ENCODE results near the gene RABEP2.
"Not testable (repeated sequence)": the region's sequence is repeated elsewhere in the genome, so short reads cannot be mapped to it uniquely, and the experiment has no call there.

RABEP2 gene

GRCh38 chr16:28875134-28876018 lies 49.7 kb downstream of the RABEP2 start:
- no peaks in the 10 kb centered on the region for H3K27me3 ChIP-seq (ENCODE audit: control insufficient read depth, insufficient read depth, low read length)
- no peak overlapping the region for H3K4me3 ChIP-seq (ENCODE audit: low read depth, low read length)
- peaks cover 29% of the 10 kb centered on the region for H3K36me3 ChIP-seq (ENCODE audit: control insufficient read depth, insufficient read depth, low read length)
- peaks cover 3% of the 10 kb centered on the region for H3K4me1 ChIP-seq (ENCODE audit: control insufficient read depth, insufficient read depth, low read length)
- H3K9me3 ChIP-seq (ENCODE audit: control insufficient read depth, insufficient read depth, low read length): no peaks in the 10 kb centered on the region
- no peak overlapping the region for H3K9ac ChIP-seq (ENCODE audit: low read depth, low read length)

- H3K9ac ChIP-seq (ENCODE audit: low read depth, low read length): no peak overlapping the region
- H3K4me1 ChIP-seq (ENCODE audit: control insufficient read depth, insufficient read depth, low read length): peaks cover 3% of the 10 kb centered on the region
- no peaks in the 10 kb centered on the region for H3K9me3 ChIP-seq (ENCODE audit: control insufficient read depth, insufficient read depth, low read length)
- peaks cover 38% of the 10 kb centered on the region for H3K36me3 ChIP-seq (ENCODE audit: control insufficient read depth, insufficient read depth, low read length)
- no peaks in the 10 kb centered on the region for H3K27me3 ChIP-seq (ENCODE audit: control insufficient read depth, insufficient read depth, low read length)
- H3K4me3 ChIP-seq (ENCODE audit: low read depth, low read length): no peak overlapping the region
These were observed 50.6 kb downstream of the RABEP2 start for GRCh38 chr16:28874406-28874805.

- no peak overlapping the region for H3K9ac ChIP-seq (ENCODE audit: low read depth, low read length)
- no peaks in the 10 kb centered on the region for H3K27me3 ChIP-seq (ENCODE audit: control insufficient read depth, insufficient read depth, low read length)
- H3K4me1 ChIP-seq (ENCODE audit: control insufficient read depth, insufficient read depth, low read length): peaks cover 3% of the 10 kb centered on the region
- peaks cover 45% of the 10 kb centered on the region for H3K36me3 ChIP-seq (ENCODE audit: control insufficient read depth, insufficient read depth, low read length)
- H3K4me3 ChIP-seq (ENCODE audit: low read depth, low read length): no peak overlapping the region
- H3K9me3 ChIP-seq (ENCODE audit: control insufficient read depth, insufficient read depth, low read length): no peaks in the 10 kb centered on the region
These were observed 51.4 kb downstream of the RABEP2 start for GRCh38 chr16:28873543-28874201.

DNA sequence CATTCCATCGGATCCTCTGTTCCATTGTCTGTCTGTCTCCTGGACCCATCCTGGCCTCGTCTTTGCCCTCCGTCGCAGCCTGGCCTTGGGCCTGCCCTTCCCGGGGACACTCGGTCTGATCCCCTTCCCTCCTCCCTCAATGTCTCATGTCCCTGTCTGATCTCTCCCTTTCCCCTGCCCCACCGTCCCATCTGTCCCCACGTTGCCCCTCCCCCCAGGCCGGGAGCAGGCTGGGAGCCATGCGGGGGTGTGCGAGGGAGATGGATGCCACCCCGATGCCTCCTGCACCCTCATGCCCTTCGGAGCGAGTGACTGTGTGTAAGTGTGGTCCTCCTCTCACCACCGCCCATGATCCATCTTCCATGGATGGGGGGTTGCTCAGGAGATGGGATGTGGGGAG lies 52.1 kb downstream of the RABEP2 start:
- Histone ChIP-seq H3K36me3 (ENCODE audit: control insufficient read depth, insufficient read depth, low read length) (peaks cover 47% of the 10 kb centered on the region), H3K9ac (ENCODE audit: low read depth, low read length) (no peak overlapping the region), H3K27me3 (ENCODE audit: control insufficient read depth, insufficient read depth, low read length) (no peaks in the 10 kb centered on the region), H3K4me3 (ENCODE audit: low read depth, low read length) (no peak overlapping the region), H3K9me3 (ENCODE audit: control insufficient read depth, insufficient read depth, low read length) (no peaks in the 10 kb centered on the region), H3K4me1 (ENCODE audit: control insufficient read depth, insufficient read depth, low read length) (peaks cover 3% of the 10 kb centered on the region)

DNA sequence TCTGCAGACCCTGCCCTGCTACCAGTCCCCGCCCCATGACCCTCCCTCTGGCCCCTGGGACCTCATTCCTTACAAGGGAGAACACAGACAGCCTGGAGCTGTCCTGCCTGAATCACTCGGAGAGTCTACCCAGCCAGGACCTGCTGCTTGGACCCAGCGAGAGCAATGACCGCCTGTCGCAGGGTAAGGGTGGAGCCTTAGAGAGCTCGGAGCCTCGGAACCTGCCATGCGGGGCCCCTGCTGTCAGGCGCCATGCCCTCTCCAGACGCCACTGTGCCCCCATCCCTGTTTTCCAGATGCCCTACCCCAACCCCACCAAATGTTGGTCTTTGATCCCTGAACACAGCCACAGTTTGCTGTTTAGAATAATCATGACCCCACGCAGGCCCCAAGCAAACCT lies 55.8 kb downstream of the RABEP2 start:
- Histone ChIP-seq H3K9ac (ENCODE audit: low read depth, low read length) (no peak overlapping the region), H3K9me3 (ENCODE audit: control insufficient read depth, insufficient read depth, low read length) (no peaks in the 10 kb centered on the region), H3K27me3 (ENCODE audit: control insufficient read depth, insufficient read depth, low read length) (no peaks in the 10 kb centered on the region), H3K4me3 (ENCODE audit: low read depth, low read length) (no peak overlapping the region), H3K36me3 (ENCODE audit: control insufficient read depth, insufficient read depth, low read length) (peaks cover 53% of the 10 kb centered on the region), H3K4me1 (ENCODE audit: control insufficient read depth, insufficient read depth, low read length) (no peaks in the 10 kb centered on the region)

DNA sequence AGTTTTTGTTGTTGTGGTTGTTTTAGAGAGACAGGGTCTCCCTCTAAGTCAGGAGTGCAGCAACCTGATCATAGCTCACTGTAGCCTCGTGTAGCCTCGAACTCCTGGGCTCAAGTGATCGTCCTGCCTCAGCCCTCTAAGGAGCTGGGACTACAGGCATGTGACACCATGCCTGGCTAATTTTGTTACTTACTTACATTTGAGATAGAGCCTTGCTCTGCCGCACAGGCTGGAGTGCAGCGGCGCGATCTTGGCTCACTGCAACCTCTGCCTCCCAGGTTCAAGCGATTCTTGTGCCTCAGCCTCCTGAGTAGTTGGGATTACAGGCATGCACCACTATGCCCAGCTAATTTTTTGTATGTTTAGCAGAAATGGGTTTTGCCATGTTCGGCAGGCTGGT lies 57.4 kb downstream of the RABEP2 start:
- not testable (repeated sequence) for H3K4me1 ChIP-seq (ENCODE audit: control insufficient read depth, insufficient read depth, low read length); H3K4me3 ChIP-seq (ENCODE audit: low read depth, low read length); H3K27me3 ChIP-seq (ENCODE audit: control insufficient read depth, insufficient read depth, low read length); H3K9me3 ChIP-seq (ENCODE audit: control insufficient read depth, insufficient read depth, low read length); H3K9ac ChIP-seq (ENCODE audit: low read depth, low read length)
- peaks cover 41% of the 10 kb centered on the region for H3K36me3 ChIP-seq (ENCODE audit: control insufficient read depth, insufficient read depth, low read length)

DNA sequence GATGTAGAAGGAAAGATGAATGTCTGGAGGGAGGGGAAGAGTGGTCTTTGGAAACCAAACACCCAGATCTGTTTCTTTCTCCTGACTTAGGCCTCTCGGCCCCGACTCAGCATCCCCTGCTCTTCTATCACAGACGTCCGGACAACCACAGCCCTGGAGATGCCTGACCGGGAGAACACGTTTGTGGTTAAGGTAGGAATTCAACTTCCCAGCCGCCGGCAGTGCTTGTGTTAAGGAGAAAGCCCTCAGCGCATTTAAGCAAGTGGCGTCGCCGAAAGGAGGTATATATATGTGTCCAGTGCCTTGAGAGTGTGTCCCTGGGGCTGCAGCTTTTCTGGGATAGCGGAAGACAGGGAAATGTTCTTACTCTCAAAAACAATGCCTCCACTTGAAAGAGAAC lies 57.8 kb downstream of the RABEP2 start:
- H3K36me3 ChIP-seq (ENCODE audit: control insufficient read depth, insufficient read depth, low read length): peaks cover 38% of the 10 kb centered on the region
- no peak overlapping the region for H3K9ac ChIP-seq (ENCODE audit: low read depth, low read length)
- H3K4me1 ChIP-seq (ENCODE audit: control insufficient read depth, insufficient read depth, low read length): no peaks in the 10 kb centered on the region
- H3K27me3 ChIP-seq (ENCODE audit: control insufficient read depth, insufficient read depth, low read length): no peaks in the 10 kb centered on the region
- H3K4me3 ChIP-seq (ENCODE audit: low read depth, low read length): no peak overlapping the region
- H3K9me3 ChIP-seq (ENCODE audit: control insufficient read depth, insufficient read depth, low read length): no peaks in the 10 kb centered on the region

DNA sequence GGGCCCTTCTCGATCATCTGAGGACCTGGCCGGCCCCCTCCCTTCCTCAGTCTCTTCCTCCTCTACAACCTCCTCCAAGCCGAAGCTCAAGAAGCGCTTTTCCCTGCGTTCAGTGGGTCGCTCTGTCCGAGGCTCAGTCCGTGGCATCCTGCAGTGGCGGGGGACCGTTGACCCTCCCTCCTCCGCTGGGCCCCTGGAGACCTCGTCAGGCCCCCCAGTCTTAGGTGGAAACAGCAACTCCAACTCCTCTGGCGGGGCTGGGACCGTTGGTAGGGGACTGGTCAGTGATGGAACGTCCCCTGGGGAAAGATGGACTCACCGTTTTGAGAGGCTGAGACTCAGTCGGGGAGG lies 58.6 kb downstream of the RABEP2 start:
- Histone ChIP-seq H3K27me3 (ENCODE audit: control insufficient read depth, insufficient read depth, low read length) (no peaks in the 10 kb centered on the region), H3K4me3 (ENCODE audit: low read depth, low read length) (no peak overlapping the region), H3K9me3 (ENCODE audit: control insufficient read depth, insufficient read depth, low read length) (no peaks in the 10 kb centered on the region), H3K36me3 (ENCODE audit: control insufficient read depth, insufficient read depth, low read length) (peaks cover 35% of the 10 kb centered on the region), H3K9ac (ENCODE audit: low read depth, low read length) (no peak overlapping the region), H3K4me1 (ENCODE audit: control insufficient read depth, insufficient read depth, low read length) (no peaks in the 10 kb centered on the region)

DNA sequence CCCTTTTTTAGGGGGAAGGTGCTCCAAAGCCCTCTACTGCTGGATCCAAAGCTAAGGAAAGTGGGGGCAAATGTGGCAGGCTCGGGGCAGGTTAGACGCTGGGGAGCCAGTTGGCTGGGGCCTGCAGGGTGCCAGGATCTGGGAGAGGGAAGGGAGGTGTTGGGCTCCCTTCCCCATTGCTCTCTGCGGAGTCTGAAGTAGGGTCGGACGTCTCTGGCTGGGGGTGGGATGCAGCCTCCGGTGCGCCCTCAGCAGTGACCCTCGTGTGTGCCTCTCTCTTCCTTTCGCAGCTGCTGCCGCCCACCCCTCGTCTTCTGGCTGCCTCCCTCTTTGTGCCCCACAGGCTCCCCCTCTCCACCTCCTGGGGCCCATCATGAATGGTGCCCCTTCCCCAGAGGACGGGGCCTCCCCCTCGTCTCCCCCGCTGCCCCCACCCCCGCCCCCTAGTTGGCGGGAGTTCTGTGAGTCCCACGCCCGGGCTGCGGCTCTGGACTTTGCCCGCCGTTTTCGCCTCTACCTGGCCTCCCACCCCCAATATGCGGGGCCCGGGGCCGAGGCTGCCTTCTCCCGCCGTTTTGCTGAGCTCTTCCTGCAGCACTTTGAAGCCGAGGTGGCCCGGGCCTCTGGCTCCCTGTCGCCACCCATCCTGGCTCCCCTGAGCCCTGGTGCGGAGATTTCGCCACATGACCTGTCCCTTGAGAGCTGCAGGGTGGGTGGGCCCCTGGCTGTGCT lies 59.1 kb downstream of the RABEP2 start:
- no peaks in the 10 kb centered on the region for H3K9me3 ChIP-seq (ENCODE audit: control insufficient read depth, insufficient read depth, low read length)
- no peaks in the 10 kb centered on the region for H3K27me3 ChIP-seq (ENCODE audit: control insufficient read depth, insufficient read depth, low read length)
- no peak overlapping the region for H3K9ac ChIP-seq (ENCODE audit: low read depth, low read length)
- peaks cover 33% of the 10 kb centered on the region for H3K36me3 ChIP-seq (ENCODE audit: control insufficient read depth, insufficient read depth, low read length)
- H3K4me1 ChIP-seq (ENCODE audit: control insufficient read depth, insufficient read depth, low read length): no peaks in the 10 kb centered on the region
- H3K4me3 ChIP-seq (ENCODE audit: low read depth, low read length): no peak overlapping the region

DNA sequence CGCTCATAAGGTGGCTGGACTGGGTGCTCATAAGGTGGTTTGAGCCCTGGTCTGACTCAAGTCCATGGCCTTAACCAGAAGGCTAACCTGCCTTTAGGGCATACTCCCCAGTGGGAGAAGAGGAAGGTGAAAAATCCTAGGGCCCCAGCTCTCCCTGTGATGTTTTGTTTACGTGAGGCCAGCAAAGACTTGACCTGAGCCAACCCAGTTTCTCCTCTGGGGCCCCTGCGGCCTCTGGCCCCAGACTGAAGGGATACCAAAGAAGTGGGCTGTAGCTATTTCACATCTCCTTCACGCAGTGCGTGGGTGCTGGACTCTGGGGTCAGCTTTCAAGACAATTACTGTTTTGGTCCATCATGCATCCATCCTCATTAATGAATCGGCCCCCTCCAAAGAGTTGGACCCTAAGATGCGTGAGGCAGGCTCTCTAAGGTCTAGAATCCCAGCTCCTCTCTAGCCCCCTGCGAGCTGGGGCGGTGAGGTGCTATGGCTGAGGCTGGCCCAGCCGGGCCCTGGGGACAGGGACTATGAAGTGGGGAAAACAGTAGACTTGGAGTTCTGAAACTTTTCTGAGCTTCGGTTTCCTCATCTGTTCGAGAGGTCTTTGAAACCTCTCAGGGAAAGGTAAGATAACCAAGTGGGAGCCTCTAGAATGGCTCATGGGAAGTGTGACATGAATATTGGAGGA lies 59.9 kb downstream of the RABEP2 start:
- Histone ChIP-seq H3K4me1 (ENCODE audit: control insufficient read depth, insufficient read depth, low read length) (no peaks in the 10 kb centered on the region), H3K4me3 (ENCODE audit: low read depth, low read length) (peak overlapping the region; percentile 99), H3K9me3 (ENCODE audit: control insufficient read depth, insufficient read depth, low read length) (no peaks in the 10 kb centered on the region), H3K36me3 (ENCODE audit: control insufficient read depth, insufficient read depth, low read length) (peaks cover 28% of the 10 kb centered on the region), H3K9ac (ENCODE audit: low read depth, low read length) (peak overlapping the region; percentile 24), H3K27me3 (ENCODE audit: control insufficient read depth, insufficient read depth, low read length) (no peaks in the 10 kb centered on the region)

- H3K4me3 ChIP-seq (ENCODE audit: low read depth, low read length): peak overlapping the region; percentile 99
- peaks cover 18% of the 10 kb centered on the region for H3K36me3 ChIP-seq (ENCODE audit: control insufficient read depth, insufficient read depth, low read length)
- peak overlapping the region; percentile 93 for H3K9ac ChIP-seq (ENCODE audit: low read depth, low read length)
- no peaks in the 10 kb centered on the region for H3K9me3 ChIP-seq (ENCODE audit: control insufficient read depth, insufficient read depth, low read length)
- no peaks in the 10 kb centered on the region for H3K27me3 ChIP-seq (ENCODE audit: control insufficient read depth, insufficient read depth, low read length)
- no peaks in the 10 kb centered on the region for H3K4me1 ChIP-seq (ENCODE audit: control insufficient read depth, insufficient read depth, low read length)
These were observed 60.9 kb downstream of the RABEP2 start for GRCh38 chr16:28863929-28864793.
